ENCODE data around the gene PARM1.

Gene PARM1

GRCh38 chr4:75071317-75071716, 138.4 kb downstream of the PARM1 start:
- DNase-seq (ENCODE audit: low read depth, low spot score), result no peak

GRCh38 chr4:75080888-75081287, 148.0 kb downstream of the PARM1 start:
- no peak for DNase-seq (ENCODE audit: low read depth, low spot score)

- no peak for DNase-seq (ENCODE audit: low read depth, low spot score)
Measured at GRCh38 chr4:75081561-75081960, 148.6 kb downstream of the PARM1 start.

GRCh38 chr4:75087416-75087815, 154.5 kb downstream of the PARM1 start:
- DNase-seq (ENCODE audit: low read depth, low spot score), result no peak

GRCh38 chr4:75087865-75088264, 154.9 kb downstream of the PARM1 start:
- no peak for DNase-seq (ENCODE audit: low read depth, low spot score)

- no peak for DNase-seq (ENCODE audit: low read depth, low spot score)
Measured at GRCh38 chr4:75089206-75089605, 156.3 kb downstream of the PARM1 start.

- no peak for DNase-seq (ENCODE audit: low read depth, low spot score)
Measured at GRCh38 chr4:75099321-75099720, 166.4 kb downstream of the PARM1 start.

Measured in ELF-1 (cell line).